ENCODE measurements around the gene GSTM5. TPM values are rescaled to one million over a fixed set of nuclear protein-coding genes. Genes with fewer than 3 reads are reported as not detected.

The GSTM5 gene
- total and polyA plus RNA-seq, 2 of the 13 experiments (the other 11 are each of a cell fraction or from before 2014, with no cell fraction given), result not detected

DNA sequence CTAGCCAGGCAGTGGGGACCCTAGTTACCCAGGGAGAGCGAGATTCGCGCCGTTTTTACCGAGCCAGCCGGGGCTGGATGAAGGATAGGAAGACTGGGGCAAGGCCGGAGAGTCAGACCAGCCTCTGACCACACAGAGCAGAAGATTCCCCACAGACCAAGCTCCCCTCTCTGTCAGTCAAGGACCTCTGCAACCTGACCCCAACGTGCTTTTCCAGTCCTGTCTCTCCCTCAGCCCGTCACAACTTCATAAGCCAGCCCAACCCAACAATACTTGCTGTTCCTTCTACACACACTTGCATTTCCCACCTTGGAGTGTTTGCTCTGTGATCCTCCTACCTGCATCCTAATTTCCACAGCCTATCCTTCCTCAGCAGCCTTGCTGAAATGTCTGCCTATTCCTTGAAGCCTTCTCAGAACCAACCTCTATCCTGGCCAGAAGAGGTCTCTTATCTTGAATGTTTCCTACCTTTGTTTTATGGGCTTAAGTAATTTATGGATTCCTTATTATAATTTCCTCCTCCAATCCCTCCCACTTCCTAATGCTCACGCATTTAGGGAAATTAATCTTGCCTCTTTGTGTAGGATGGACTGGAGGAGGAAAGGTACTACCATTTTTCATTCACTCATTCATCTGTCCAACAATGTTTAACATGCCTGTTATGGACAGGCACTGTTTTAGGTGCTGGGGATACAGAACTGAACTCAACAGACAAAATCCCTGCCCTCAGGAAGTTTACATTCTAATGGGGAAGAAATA lies 28.7 kb downstream of the GSTM5 start, which contains the start of gene GSTM3 (continued):
- TF ChIP-seq, protein P1, sequence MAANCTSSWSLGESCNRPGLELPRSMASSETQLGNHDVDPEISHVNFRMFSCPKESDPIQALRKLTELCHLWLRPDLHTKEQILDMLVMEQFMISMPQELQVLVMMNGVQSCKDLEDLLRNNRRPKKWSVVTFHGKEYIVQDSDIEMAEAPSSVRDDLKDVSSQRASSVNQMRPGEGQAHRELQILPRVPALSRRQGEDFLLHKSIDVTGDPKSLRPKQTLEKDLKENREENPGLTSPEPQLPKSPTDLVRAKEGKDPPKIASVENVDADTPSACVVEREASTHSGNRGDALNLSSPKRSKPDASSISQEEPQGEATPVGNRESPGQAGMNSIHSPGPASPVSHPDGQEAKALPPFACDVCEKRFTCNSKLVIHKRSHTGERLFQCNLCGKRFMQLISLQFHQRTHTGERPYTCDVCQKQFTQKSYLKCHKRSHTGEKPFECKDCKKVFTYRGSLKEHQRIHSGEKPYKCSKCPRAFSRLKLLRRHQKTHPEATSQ (CRISPR knock-in tag; IDR thresholded peaks at IDR 0.05; ENCODE audit: borderline replicate concordance), result no peak
- TF ChIP-seq ZNF33B (CRISPR knock-in tag; IDR thresholded peaks at IDR 0.05) (no peak), RFXANK (CRISPR knock-in tag; IDR thresholded peaks at IDR 0.05) (no peak), SETDB1 (CRISPR knock-in tag; IDR thresholded peaks at IDR 0.05; ENCODE audit: borderline replicate concordance) (no peak), ZNF446 (CRISPR knock-in tag; IDR thresholded peaks at IDR 0.05) (no peak), CEBPG (CRISPR knock-in tag; IDR thresholded peaks at IDR 0.05) (no peak), ZNF788 (CRISPR knock-in tag; IDR thresholded peaks at IDR 0.05; ENCODE audit: borderline replicate concordance) (no peak), XRCC5 (optimal IDR thresholded peaks at IDR 0.05; ENCODE audit: low read length) (no peak), MTF2 (CRISPR knock-in tag; IDR thresholded peaks at IDR 0.05; ENCODE audit: borderline replicate concordance) (no peak), ZNF761 (CRISPR knock-in tag; conservative IDR thresholded peaks at IDR 0.05) (no peak; the same call in 1 of the 2 replicates), ZNF224 (CRISPR knock-in tag; IDR thresholded peaks at IDR 0.05) (no peak)
- TF ChIP-seq, protein P2, sequence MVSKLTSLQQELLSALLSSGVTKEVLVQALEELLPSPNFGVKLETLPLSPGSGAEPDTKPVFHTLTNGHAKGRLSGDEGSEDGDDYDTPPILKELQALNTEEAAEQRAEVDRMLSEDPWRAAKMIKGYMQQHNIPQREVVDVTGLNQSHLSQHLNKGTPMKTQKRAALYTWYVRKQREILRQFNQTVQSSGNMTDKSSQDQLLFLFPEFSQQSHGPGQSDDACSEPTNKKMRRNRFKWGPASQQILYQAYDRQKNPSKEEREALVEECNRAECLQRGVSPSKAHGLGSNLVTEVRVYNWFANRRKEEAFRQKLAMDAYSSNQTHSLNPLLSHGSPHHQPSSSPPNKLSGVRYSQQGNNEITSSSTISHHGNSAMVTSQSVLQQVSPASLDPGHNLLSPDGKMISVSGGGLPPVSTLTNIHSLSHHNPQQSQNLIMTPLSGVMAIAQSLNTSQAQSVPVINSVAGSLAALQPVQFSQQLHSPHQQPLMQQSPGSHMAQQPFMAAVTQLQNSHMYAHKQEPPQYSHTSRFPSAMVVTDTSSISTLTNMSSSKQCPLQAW (CRISPR knock-in tag; IDR thresholded peaks at IDR 0.05), result 0 out of 2 replicates have a peak, but pooled peaks have one; percentile 3
- TF ChIP-seq, protein P3, sequence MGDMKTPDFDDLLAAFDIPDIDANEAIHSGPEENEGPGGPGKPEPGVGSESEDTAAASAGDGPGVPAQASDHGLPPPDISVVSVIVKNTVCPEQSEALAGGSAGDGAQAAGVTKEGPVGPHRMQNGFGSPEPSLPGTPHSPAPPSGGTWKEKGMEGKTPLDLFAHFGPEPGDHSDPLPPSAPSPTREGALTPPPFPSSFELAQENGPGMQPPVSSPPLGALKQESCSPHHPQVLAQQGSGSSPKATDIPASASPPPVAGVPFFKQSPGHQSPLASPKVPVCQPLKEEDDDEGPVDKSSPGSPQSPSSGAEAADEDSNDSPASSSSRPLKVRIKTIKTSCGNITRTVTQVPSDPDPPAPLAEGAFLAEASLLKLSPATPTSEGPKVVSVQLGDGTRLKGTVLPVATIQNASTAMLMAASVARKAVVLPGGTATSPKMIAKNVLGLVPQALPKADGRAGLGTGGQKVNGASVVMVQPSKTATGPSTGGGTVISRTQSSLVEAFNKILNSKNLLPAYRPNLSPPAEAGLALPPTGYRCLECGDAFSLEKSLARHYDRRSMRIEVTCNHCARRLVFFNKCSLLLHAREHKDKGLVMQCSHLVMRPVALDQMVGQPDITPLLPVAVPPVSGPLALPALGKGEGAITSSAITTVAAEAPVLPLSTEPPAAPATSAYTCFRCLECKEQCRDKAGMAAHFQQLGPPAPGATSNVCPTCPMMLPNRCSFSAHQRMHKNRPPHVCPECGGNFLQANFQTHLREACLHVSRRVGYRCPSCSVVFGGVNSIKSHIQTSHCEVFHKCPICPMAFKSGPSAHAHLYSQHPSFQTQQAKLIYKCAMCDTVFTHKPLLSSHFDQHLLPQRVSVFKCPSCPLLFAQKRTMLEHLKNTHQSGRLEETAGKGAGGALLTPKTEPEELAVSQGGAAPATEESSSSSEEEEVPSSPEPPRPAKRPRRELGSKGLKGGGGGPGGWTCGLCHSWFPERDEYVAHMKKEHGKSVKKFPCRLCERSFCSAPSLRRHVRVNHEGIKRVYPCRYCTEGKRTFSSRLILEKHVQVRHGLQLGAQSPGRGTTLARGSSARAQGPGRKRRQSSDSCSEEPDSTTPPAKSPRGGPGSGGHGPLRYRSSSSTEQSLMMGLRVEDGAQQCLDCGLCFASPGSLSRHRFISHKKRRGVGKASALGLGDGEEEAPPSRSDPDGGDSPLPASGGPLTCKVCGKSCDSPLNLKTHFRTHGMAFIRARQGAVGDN (CRISPR knock-in tag; IDR thresholded peaks at IDR 0.05), result 0 out of 2 replicates have a peak, but pooled peaks have one; percentile 24
- TF ChIP-seq, protein P4, sequence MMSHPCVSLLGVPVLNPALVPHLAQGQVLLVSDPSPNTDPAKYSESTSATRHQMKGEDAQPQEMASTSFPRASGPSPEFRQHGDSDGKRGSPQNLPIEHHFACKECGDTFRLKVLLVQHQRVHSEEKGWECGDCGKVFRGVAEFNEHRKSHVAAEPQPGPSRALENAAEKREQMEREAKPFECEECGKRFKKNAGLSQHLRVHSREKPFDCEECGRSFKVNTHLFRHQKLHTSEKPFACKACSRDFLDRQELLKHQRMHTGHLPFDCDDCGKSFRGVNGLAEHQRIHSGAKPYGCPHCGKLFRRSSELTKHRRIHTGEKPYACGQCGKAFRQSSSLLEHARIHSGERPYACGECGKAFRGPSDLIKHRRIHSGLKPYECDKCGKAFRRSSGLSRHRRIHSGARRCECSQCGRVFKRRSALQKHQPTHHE (CRISPR knock-in tag; IDR thresholded peaks at IDR 0.05; ENCODE audit: borderline replicate concordance), result no peak
- TF ChIP-seq, protein P5, sequence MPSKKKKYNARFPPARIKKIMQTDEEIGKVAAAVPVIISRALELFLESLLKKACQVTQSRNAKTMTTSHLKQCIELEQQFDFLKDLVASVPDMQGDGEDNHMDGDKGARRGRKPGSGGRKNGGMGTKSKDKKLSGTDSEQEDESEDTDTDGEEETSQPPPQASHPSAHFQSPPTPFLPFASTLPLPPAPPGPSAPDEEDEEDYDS (CRISPR knock-in tag; IDR thresholded peaks at IDR 0.05), result no peak
- TF ChIP-seq, protein P6, sequence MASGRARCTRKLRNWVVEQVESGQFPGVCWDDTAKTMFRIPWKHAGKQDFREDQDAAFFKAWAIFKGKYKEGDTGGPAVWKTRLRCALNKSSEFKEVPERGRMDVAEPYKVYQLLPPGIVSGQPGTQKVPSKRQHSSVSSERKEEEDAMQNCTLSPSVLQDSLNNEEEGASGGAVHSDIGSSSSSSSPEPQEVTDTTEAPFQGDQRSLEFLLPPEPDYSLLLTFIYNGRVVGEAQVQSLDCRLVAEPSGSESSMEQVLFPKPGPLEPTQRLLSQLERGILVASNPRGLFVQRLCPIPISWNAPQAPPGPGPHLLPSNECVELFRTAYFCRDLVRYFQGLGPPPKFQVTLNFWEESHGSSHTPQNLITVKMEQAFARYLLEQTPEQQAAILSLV (CRISPR knock-in tag; IDR thresholded peaks at IDR 0.05; ENCODE audit: borderline replicate concordance), result 0 out of 2 replicates have a peak, but pooled peaks have one; percentile 14

Measured in HepG2 (cell line).